Measurements from ENCODE around the gene SULT2B1. TPM values are rescaled to one million over a fixed set of nuclear protein-coding genes. Genes with fewer than 3 reads are reported as not detected.

Gene SULT2B1
- total RNA-seq, 1 donor from 2014 or later = not detected

DNA sequence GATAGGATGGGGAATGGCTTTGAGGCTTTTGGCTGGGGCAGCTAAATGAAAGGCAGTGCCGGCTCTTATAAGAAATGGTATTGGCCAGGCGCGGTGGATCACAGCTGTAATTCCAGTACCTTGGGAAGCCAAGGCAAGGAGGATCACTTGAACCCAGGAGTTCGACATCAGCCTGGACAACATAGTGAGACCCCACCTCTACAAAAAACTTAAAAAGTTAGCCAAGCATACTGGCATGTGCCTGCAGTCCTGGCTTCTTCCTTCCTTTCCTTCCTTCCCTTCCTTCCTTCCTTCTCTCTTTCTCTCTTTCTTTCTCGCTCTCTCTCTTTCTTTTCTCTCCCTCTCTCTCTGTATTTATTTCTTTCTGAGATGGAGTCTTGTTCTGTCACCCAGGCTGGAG lies 90.9 kb downstream of the SULT2B1 start:
- Mint-ChIP-seq H3K4me3 (no peak overlapping the region), H3K27ac (peak overlapping the region; percentile 7), H3K4me1 (peaks cover 55% of the 10 kb centered on the region), H3K36me3 (ENCODE audit: low read depth) (peaks cover 5% of the 10 kb centered on the region), H3K9me3 (no peaks in the 10 kb centered on the region), H3K27me3 (no peaks in the 10 kb centered on the region)
- TF ChIP-seq CTCF (IDR thresholded peaks at IDR 0.05) = no peak
- intact Hi-C loops (cut with micrococcal nuclease) = no loop called here
- no peak for ATAC-seq (ENCODE audit: low read depth)
- POLR2A ChIA-PET = interaction anchor here (0.7 to 1.1 kb wide), 2 partner anchors 16 to 24 kb away, joined by 3 to 4 read pairs; partner anchors contain the start of genes RPL18 and SPHK2
- no peak for DNase-seq
- CTCF ChIA-PET = no interaction called here

- DNase-seq (no peak), ATAC-seq (ENCODE audit: low read depth) (no peak)
- no peak overlapping the region for H3K4me3 Mint-ChIP-seq
- intact Hi-C loops (cut with micrococcal nuclease) = no loop called here
- no peak overlapping the region for H3K27ac Mint-ChIP-seq
- TF ChIP-seq CTCF (IDR thresholded peaks at IDR 0.05) = no peak
- ChIA-PET POLR2A (interaction anchor here (0.5 to 2.7 kb wide), 6 partner anchors 20 to 1820 kb away, joined by 3 to 30 read pairs (median 4); partner anchors contain the start of genes RPL18, RUVBL2 and SPHK2), CTCF (interaction anchor here (1.6 to 2.4 kb wide), 5 partner anchors 10 to 198 kb away, joined by 3 to 15 read pairs (median 11); no protein-coding TSS in a partner anchor)
- H3K36me3 Mint-ChIP-seq (ENCODE audit: low read depth) = peaks cover 2% of the 10 kb centered on the region
- no peaks in the 10 kb centered on the region for H3K9me3 Mint-ChIP-seq
- H3K27me3 Mint-ChIP-seq = no peaks in the 10 kb centered on the region
- H3K4me1 Mint-ChIP-seq = peaks cover 52% of the 10 kb centered on the region
These were observed 92.4 kb downstream of the SULT2B1 start for GRCh38 chr19:48644355-48644754.

GRCh38 chr19:48644839-48645619 lies 93.1 kb downstream of the SULT2B1 start:
- ChIA-PET POLR2A (interaction anchor here (0.5 to 2.7 kb wide), 19 partner anchors 8 to 1821 kb away, joined by 3 to 44 read pairs (median 5); partner anchors contain the start of genes DBP, FTL, HSD17B14 and PPP1R15A), CTCF (interaction anchor here (1.0 to 2.4 kb wide), 10 partner anchors 11 to 469 kb away, joined by 3 to 15 read pairs (median 6); partner anchors contain the start of genes HSD17B14, LIN7B, RPL18 and SPHK2)
- no peaks in the 10 kb centered on the region for H3K27me3 Mint-ChIP-seq
- intact Hi-C loops (cut with micrococcal nuclease) = no loop called here
- peaks cover 2% of the 10 kb centered on the region for H3K36me3 Mint-ChIP-seq (ENCODE audit: low read depth)
- no peak for TF ChIP-seq CTCF (IDR thresholded peaks at IDR 0.05)
- H3K4me1 Mint-ChIP-seq = peaks cover 52% of the 10 kb centered on the region
- no peaks in the 10 kb centered on the region for H3K9me3 Mint-ChIP-seq
- DNase-seq (peak; percentile 52), ATAC-seq (ENCODE audit: low read depth) (peak; percentile 61)
- peak overlapping the region; percentile 93 for H3K4me3 Mint-ChIP-seq
- peak overlapping the region; percentile 92 for H3K27ac Mint-ChIP-seq

GRCh38 chr19:48645620-48646000 lies 93.6 kb downstream of the SULT2B1 start:
- CTCF ChIA-PET = interaction anchor here (1.0 to 2.4 kb wide), 12 partner anchors 8 to 469 kb away, joined by 3 to 15 read pairs (median 5); partner anchors contain the start of genes DBP, HSD17B14, LIN7B and RPL18
- H3K4me1 Mint-ChIP-seq = peaks cover 51% of the 10 kb centered on the region
- no peak for ATAC-seq (ENCODE audit: low read depth)
- intact Hi-C loops (cut with micrococcal nuclease) = no loop called here
- TF ChIP-seq CTCF (IDR thresholded peaks at IDR 0.05) = no peak
- POLR2A ChIA-PET = interaction anchor here (0.6 to 2.7 kb wide), 19 partner anchors 9 to 1262 kb away, joined by 3 to 44 read pairs (median 4); partner anchors contain the start of genes DBP, FTL, HSD17B14 and PPP1R15A
- no peaks in the 10 kb centered on the region for H3K9me3 Mint-ChIP-seq
- H3K27me3 Mint-ChIP-seq = no peaks in the 10 kb centered on the region
- peak overlapping the region; percentile 92 for H3K27ac Mint-ChIP-seq
- no peak for DNase-seq
- H3K4me3 Mint-ChIP-seq = peak overlapping the region; percentile 93
- H3K36me3 Mint-ChIP-seq (ENCODE audit: low read depth) = peaks cover 2% of the 10 kb centered on the region
